HG03103 (cell line): Measurements from ENCODE around the gene PPM1G.
"Not testable (repeated sequence)": the region's sequence is repeated elsewhere in the genome, so short reads cannot be mapped to it uniquely, and the experiment has no call there.

Experiments
- ATAC-seq: cut with Tn5 transposase; IDR thresholded peaks from one replicate; pipeline ENCODE4 v1.9.1; 2021; ENCODE audit warnings: low read depth; ENCODE audit not compliant: unreplicated experiment

The PPM1G gene

DNA sequence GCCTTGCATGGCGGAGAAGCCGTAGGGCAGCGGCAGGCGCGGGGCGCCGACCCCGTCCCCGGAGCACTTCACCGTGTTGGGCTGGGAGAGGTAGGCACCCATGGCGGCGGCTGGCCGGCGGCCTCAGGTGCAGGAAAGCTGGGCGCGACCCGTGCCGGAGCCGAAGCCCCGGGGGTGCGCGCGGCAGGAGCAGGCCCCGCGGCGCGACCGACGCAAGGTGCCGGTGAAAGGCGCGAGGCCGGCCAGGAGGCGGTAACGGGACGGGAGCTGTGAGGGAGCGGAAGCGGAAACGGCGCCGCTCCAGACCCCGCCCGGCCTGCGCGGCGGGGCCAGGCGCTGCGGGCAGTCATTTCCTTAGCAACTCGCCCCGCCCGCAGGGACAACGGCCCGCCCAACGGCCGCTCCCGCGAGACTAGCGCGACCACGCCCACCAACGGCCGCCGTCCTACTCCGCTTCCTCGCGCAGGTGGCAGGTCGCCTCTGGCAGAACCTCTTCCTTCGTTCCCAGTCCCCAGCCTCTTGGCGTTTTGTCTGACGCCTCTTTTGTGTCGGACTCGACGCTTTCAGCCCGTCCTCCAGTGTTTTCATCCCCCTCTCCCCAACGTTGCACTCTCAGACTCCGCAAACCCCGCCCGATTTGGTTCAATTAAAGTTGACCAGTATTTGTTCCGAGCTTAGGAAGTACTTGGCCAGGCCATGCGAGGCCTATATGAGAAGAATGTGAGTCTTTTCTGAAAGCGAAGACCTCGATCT, at the start of gene PPM1G:
Gene PPM1G, minus strand, starts transcription at position 271 of the 753 bp plus-strand sequence. Its CDS starts 169 bp downstream, at position 102.
- peak; percentile 87 for ATAC-seq

- no peak for ATAC-seq
Observed at GRCh38 chr2:27453968-27454367, 44.6 kb upstream of the PPM1G start.

DNA sequence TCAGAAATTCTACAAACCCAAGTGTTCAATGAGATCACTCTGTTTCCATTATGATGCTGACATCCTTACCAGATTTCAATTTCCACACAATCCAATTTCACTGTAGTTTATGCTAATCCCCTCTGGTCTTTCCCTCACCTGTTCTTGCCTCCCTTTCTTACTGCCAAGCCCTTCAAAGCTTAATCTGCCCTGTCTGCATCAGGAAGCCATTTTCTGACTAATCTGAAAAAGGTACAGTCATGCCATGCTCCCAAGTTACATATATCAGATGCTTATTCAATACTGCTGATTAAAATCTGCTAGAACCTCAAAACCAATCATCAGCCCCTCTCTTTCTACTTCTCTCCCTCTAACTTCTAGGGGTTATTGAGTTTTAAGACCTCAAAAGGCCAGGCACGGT, 41.7 kb upstream of the PPM1G start:
- ATAC-seq = no peak

DNA sequence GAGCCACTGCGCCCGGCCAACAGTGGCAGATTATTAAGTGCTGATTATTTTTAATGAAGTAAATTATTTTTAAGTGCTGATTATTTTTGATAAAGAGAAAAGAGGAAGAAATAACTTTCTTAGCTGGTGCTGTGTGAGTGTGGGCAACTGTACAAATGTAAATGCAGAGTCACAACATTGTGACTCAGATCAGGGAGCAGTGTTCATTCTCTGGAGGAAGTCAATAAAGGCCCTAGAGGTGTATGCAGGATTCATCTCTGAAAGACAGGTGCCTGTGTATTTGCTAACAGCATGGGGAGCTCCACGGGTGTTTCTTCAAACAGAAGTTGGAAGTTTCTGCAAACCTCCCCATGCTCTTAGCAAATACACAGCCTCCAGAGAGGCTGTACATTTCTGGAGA, 39.0 kb upstream of the PPM1G start:
- no peak for ATAC-seq

DNA sequence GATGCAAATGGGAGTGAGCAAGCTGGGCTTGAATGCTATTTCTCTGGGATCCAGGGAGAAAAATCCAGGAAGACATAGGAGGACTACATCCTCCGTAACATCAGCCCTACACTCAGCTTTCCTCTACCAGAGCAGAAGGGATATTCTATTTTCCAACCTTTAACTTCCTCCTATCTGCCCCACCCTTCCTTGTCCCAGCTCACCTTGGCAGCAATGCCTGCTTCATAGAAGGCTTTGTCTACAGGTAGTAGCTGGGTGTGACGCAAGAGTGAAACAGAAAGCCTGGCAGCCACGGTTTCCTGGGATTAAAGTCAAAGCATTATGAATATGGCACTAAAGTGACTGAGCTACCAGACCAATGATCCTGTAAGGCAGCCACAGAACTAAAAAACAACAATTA, 36.7 kb upstream of the PPM1G start:
- ATAC-seq = no peak

- ATAC-seq = no peak
Observed at GRCh38 chr2:27445615-27446014, 36.2 kb upstream of the PPM1G start.

- ATAC-seq = no peak
Observed at GRCh38 chr2:27445155-27445554, 35.8 kb upstream of the PPM1G start.

DNA sequence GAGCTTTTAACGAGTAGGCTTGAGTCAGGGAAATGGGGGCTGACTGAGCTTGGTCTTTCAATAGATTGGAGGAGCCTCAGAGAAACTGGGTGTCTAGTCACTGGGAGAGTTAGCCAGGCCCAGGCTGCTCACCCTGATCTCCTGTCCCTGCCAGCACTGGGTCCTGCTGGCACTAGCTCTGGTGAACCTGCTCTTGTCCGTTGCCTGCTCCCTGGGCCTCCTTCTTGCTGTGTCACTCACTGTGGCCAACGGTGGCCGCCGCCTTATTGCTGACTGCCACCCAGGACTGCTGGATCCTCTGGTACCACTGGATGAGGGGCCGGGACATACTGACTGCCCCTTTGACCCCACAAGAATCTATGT, 33.5 kb upstream of the PPM1G start:
- no peak for ATAC-seq

DNA sequence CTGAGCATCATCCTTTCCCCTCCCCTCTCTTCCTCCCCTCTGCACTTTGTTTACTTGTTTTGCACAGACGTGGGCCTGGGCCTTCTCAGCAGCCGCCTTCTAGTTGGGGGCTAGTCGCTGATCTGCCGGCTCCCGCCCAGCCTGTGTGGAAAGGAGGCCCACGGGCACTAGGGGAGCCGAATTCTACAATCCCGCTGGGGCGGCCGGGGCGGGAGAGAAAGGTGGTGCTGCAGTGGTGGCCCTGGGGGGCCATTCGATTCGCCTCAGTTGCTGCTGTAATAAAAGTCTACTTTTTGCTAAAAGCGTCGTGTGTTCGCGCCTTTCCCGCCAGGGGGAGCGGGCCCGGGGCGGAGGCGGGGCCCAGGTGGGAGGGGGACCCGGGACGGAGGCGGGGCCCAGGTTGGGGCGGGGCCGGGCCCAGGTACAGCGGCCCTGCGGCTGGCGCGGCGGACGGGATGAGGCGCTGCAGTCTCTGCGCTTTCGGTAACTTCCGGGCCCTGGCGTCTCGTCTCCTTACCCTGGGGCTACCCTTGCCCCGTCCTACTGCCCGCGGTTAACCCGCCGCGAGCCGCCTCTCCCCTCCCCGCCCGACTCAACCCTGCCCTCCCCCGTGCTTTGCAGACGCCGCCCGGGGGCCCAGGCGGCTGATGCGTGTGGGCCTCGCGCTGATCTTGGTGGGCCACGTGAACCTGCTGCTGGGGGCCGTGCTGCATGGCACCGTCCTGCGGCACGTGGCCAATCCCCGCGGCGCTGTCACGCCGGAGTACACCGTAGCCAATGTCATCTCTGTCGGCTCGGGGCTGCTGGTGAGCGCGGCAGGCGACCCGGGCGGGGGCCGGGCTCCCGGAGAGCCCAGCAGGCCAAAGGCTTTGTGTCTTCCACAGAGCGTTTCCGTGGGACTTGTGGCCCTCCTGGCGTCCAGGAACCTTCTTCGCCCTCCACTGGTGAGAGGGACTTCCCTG, 32.8 kb upstream of the PPM1G start, which contains the start of gene KRTCAP3:
Gene KRTCAP3, plus strand, starts transcription at position 424 of the 962 bp plus-strand sequence. Its CDS starts 32 bp downstream, at position 456.
- peak; percentile 51 for ATAC-seq

- ATAC-seq = no peak
Observed at GRCh38 chr2:27441226-27441926, 32.0 kb upstream of the PPM1G start.

- no peak for ATAC-seq
Observed at GRCh38 chr2:27435628-27436027, 26.2 kb upstream of the PPM1G start.

DNA sequence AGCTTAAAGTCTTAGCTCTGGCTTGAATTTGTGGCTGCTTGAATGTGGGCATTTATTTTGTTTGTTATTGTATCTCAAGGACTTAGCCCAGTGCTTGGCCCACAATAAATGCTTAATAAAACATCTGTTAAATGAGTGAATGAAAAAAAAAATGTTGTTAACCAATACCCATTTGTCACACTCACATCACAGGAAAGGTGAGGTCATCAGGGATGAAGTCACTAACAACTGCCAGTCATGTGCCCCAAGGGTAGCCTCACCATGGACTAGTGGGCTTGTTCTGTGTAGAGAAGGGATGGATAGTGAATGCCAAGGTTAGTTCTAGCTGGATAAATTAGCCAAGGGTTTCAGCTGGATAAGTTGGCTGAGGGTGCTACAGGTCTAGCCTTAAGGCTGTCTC, 22.0 kb upstream of the PPM1G start:
- no peak for ATAC-seq

DNA sequence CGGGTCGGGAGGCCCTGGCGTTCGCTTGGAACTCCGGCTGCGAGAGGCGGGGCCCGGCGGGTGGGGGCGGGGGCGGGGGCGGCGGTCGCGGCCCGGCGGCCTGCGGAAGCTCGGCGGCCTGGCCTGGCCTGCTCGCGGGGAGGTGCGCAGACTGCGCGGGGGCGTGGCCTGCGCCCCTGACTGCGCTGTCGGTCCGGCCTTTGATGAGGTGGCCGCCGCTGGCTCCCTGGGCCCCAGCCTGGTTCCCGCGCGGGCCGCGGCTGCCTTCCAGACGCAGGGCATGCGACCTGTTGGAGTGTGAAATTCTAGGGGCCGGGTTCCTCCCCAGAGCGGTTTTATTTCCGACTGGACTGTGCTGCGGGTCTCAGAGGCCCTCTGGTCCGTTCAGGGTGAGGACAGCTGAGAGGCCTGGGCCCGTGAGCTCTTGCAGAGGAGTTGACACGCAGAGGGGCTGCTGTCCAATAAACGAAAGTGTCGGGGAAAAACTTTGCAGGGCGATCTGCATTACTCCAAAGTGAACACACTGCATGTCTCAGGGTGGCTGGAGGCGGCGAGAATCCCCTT, 19.7 kb upstream of the PPM1G start:
- peak; percentile 57 for ATAC-seq

DNA sequence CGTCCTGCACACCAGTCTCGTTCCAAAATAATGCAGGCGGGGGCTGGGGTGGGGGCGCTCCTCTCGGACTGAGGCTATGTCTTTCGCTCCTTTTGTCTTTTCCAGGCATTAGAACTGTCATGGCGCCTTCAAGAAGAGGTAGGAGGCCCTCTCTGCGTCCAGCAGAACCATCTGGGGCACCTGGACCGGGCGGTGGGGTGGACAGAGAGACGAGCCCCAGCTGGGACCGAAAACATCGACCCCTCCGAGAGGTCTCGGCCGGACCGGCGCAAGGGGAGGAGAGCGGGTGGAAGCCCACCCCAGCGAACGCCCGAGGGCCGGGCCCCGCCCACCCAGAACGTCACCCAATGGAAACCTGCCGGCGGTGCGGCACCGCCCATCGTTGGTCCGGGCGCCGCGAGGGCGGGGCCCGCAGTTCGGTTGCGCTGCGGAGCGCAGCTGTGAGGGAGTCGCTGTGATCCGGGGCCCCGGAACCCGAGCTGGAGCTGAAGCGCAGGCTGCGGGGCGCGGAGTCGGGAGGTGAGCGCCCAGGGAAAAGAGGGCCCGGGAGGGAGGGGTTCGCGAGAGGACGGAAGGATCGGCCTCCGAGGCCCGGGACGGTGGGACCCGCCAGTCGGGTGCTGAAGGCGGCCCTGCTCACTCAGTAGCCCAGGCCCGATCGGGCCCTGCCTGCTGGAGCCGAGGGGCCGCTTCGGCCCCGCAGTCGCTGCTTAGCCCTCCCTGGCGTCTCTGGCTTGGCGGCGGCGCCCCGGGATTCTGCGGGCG, 19.0 kb upstream of the PPM1G start, which contains the start of gene NRBP1:
Gene NRBP1, plus strand, starts transcription at position 419 of the 765 bp plus-strand sequence. CDS start 4,643 bp downstream, outside the sequence.
- peak; percentile 80 for ATAC-seq

GRCh38 chr2:27427863-27428212, 18.4 kb upstream of the PPM1G start:
- ATAC-seq = no peak

- not testable (repeated sequence) for ATAC-seq
Observed at GRCh38 chr2:27425039-27425438, 15.6 kb upstream of the PPM1G start.

DNA sequence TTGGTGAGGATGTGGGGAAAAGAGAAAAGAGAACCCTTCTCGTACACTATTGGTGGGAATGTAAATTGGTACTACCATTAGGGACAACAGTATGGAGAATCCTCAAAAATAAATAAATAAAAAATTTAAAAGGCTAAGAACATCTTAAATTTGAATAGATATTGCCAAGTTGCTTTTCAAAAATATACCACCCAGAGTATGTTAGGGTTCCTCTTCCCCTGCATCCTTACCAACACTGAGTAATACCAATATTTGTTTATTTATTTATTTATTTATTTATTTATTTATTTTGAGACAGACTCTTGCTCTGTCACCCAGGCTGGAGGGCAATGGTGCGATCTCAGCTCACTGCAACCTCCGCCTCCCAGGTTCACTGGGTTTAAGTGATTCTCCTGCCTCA, 13.6 kb upstream of the PPM1G start:
- ATAC-seq = no peak

DNA sequence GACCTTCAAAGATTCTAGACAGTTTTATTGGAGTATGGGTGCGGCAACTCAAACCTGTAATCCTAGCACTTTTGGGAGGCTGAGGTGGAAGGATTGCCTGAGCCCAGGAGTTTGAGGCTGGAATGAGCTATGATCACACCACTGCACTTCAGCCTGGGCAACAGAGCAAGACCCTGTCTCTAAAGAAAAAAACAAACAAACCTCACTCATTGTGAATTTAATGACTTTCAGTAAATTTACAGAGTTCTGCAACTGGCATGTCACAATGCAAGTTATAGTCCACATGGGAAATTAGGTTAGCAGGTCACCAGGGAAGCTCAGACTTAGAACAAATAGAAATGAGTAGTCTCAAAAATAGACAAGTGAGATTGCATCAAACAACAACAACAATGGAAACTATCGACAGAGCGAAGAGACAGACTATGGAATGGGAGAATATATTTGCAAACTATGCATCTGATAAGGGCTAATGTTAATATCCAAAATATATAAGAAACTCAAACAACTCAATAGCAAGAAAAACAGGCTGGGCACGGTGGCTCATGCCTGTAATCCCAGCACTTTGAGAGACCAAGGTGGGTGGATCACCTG, 12.4 kb upstream of the PPM1G start:
- ATAC-seq = no peak

- ATAC-seq = no peak
Observed at GRCh38 chr2:27420996-27421395, 11.6 kb upstream of the PPM1G start.
